ENCODE data around the gene ARHGAP29.
"Not testable (repeated sequence)": the region's sequence is repeated elsewhere in the genome, so short reads cannot be mapped to it uniquely, and the experiment has no call there.

The ARHGAP29 gene

GRCh38 chr1:94231746-94232145 is 5.6 kb downstream of the ARHGAP29 start:
- no peak for DNase-seq

DNA sequence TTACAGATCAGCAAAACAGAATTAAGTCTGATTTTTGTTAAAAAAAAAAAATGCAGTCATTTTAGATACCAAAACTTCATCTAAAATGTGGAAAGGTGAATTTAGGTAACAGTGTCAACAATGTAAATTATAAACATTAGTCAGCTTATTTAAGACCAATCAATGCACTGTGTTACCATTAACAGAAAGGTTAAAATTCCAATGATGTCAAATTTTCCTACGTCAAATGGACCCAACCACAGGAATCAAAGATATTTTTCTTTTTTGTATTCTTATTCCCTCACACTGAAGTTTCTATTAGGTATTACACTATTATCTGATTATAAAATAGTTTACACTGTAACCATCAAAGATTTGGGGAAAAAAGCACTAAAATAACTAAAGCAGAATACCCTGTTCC is 6.5 kb downstream of the ARHGAP29 start:
- no peak for DNase-seq

DNA sequence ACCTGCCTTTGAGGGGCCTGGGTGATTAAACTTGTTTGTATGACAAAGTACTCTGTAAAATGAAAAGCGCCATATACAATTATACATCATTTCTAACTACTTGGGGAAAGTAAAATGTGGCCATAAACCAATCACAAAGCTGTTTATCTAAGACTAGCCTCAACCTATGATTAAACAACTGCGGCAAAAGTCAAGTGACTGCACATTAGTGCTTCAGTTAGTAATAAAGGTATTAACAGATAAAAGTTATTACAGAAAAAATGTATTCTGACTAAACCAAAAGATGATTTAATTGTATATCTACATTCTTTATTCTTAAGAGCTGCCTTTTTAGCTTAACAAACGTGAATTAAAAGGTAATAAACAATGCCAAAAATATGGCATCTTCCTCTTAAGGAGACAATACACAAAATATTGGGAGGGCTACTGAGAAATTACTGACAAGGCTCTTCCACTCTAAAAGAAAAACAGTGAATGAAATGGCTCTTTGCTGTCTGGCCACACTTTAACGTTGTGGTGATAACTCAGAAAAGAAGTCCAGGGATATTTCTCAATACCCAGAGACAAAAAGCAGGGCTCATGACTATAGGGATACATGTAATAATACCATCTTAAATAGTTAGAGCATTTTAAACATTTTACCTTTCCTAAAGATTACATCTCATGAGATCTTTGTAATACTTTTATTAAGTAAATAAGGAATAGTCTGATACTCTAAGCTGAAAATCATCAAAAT is 8.6 kb downstream of the ARHGAP29 start:
- DNase-seq = no peak

DNA sequence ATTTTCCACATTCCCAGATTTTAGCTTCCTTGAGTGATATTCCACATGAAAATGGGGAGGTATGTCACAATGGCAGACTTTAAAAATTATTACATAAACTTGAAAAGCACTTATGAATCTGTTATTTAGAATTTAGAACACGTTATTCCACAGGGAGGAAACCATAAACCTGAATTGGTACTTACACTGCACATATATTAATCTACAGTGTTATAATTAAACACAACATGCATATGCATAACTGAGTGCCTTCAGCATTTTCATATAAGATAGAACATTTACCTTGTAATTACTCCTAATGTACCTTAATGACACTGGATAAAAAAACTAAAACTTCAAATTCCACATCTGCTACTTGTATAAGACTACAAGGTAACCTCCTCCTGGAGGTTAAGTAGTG is 9.8 kb downstream of the ARHGAP29 start:
- no peak for DNase-seq

DNA sequence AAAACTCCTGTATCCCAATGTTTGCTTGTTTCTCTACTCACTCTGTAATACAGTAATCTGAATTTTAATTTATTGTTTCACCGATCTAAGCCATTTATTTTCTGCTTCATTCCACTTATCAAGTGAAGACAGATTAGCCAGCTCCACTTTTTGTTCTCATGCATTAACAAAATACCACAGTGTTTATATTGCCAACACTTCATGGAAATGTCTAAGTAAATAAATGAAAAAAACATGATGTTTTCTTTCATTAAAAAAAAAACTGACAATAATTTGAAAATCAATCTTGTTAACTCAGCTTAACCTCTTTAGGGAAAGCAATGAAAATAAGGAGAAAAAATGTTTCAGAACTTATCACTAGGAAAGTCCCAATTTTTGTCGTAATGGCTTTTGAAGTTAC is 11.5 kb downstream of the ARHGAP29 start:
- no peak for DNase-seq

GRCh38 chr1:94218332-94218731 is 19.1 kb downstream of the ARHGAP29 start:
- DNase-seq = no peak

DNA sequence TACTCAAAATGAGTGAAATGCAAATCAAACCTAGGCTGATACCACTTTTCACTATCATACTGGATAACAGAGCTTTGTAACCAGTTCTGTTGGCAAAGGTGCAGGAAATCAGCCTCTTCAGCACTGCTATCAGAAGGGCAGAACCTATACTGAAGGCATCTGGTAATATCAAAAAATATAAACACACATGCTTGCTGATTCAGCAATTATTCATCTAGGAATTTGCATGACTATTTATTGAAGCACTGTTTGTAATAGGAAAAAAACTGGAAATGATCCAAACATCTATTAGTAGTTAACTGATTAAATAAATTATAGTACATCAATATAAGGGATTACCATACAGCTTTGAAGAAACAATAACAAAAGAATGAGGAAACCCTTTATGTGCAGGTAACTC is 21.4 kb downstream of the ARHGAP29 start:
- no peak for DNase-seq

GRCh38 chr1:94209982-94210381 is 27.4 kb downstream of the ARHGAP29 start:
- no peak for DNase-seq

DNA sequence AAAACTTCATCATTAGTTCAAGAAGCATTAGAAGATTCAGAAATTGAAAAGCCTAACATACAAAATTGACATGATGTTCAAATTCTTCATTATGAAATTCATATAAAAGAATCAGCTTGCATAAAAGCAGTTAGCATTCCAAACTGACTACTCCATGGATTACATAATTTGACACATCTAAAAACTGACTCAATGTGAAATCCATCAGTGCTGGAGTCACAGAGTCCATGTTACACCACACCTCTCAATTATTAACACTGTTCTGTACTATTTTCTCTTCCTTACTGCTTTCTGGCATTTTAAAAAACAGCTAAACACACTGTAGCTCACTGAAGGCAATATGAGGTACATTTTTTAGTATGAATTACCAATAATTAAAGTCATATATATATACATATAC is 28.0 kb downstream of the ARHGAP29 start:
- no peak for DNase-seq

DNA sequence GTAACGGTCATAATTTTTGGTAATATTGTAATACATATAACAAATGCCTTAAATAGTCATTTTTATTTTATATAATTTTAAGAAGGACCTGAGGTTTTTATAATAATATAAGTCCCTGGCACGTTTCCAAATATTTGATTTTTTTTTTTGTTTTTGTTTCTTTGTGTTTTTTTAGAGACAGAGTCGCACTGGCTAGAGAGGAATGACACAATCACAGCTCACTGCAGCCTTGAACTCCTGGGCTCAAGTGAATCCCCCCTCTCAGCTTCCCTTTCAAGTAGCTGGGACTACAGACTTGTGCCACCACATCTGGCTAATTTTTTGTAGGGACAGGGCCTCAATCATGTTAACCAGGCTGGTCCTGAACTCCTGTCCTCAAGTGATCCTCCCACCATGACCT is 29.7 kb downstream of the ARHGAP29 start:
- DNase-seq = no peak

DNA sequence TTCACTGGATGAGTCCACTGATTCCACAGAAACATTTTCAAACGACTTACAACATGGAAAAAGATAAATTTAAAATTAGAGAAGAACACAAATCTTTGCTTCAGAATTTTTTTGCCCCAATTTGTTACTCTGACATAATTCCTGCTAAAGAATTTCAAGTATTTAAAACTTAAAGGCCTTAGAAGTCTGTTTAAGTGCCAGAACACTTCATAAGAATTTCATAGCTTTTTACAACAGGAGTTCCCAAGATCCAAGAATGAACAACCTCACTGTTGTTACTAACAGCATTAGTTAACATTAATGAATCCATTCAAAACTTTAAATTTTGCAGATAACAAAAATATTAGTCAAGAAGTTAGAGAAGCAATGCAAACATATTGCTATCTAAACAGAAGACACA is 31.7 kb downstream of the ARHGAP29 start:
- no peak for DNase-seq

DNA sequence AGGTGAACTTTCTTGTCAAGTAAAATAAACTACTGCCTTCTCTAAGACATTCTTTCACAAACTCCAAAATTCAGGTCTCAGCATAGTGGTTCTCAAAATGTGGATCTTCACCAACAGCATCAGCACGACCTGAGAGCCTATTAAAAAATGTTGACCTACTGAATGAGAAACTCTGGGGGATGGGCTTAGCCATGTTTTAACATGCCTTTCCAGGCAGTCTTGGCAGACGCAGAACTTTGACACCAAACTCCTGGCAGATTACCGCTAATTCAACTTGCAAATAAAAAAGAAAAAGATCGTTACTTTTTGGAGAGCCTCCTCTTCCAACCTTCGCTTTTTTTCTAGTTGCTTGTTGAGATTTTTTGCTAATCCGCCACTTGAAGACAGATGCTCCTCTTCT is 35.1 kb downstream of the ARHGAP29 start:
- no peak for DNase-seq

GRCh38 chr1:94199398-94199797 is 38.0 kb downstream of the ARHGAP29 start:
- no peak for DNase-seq

- no peak for DNase-seq
Measured at GRCh38 chr1:94194079-94194865, 43.1 kb downstream of the ARHGAP29 start.

GRCh38 chr1:94193128-94193527 is 44.3 kb downstream of the ARHGAP29 start:
- no peak for DNase-seq

GRCh38 chr1:94191216-94191615 is 46.2 kb downstream of the ARHGAP29 start:
- no peak for DNase-seq

DNA sequence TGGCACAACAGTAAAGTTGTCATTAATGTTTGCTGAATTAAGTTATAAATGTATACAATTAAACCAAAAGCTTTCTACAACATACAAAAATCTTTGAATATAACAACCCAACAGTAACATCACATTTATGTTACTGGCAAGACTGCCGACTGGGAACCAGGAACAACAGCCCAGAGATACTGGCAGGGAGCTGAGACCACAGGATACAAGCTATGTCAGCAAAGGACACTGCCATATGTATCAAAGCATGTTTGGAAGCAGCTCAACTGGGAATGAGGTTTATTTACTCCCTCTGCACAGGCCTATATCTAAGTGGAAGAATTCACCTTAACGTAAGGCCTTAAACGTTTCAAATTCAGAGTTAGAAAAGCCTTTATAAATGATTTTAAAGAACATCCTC is 50.4 kb downstream of the ARHGAP29 start:
- DNase-seq = no peak

DNA sequence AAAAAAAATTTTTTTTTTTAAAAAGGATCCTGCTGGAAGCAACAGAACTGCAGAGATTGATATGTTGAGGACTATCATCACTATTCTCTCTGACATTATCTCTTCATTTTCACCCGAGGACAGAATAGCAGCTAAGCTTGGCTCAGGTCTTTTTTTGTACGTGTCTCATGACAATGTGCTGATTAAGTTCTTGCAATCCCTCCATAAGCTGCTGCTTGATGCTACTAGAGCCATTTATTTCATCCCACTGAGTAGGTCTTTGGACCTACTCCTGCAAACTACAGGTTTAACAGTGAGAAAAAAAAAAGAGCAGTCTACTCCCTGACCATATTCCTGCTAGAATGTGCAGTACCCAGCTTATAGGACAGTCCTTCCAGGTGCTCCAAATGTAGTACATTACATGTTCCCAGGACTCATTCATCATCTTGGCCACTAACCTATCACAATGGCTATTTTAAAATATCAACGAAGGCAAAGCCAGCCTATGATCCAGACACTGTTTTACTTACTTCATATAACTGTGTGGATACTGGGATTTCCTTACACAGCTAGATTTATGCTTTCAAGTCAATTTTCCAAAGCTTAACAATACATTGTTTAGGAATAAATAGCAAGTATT is 54.1 kb downstream of the ARHGAP29 start:
- DNase-seq = no peak

GRCh38 chr1:94182191-94182590 is 55.2 kb downstream of the ARHGAP29 start:
- DNase-seq = no peak

- DNase-seq = no peak
Measured at GRCh38 chr1:94180650-94181049, 56.7 kb downstream of the ARHGAP29 start.

DNA sequence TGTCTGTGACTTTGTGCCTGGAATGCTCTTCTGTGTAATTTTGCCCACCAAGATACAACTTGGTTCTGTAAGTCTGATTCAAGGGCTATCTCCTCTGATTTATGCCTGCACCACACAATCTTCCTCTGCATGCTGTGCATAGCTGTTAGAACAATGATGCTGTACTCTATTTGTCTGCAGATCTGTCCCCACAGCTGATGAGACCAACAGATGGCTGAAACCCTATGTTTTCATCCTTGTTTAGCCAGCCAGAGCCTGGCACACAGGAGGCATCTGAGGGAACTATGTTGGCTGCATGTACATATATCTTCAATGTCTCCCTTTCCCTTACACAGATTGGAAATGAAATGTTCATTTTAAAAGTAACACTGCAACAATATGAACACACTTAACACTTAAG is 58.5 kb downstream of the ARHGAP29 start:
- DNase-seq = no peak

DNA sequence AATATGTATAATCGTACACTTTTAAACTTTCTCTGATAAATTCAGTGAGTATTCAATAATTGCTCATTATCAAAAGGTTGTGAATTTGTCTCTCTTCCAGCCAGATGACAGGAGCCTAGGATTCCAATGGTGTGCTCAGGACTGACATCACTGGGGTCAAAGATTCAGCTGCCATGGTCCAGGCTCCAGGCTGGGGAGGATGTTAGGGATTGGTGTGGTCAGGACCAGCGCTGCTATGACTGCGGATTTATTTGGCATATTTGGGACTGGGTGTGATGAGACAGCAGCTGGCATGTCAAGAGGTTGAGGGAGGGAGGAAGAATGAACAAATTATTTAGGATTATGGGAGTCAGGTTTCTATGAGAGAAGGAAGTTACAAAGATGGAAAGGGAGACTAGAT is 68.3 kb downstream of the ARHGAP29 start:
- DNase-seq = no peak

DNA sequence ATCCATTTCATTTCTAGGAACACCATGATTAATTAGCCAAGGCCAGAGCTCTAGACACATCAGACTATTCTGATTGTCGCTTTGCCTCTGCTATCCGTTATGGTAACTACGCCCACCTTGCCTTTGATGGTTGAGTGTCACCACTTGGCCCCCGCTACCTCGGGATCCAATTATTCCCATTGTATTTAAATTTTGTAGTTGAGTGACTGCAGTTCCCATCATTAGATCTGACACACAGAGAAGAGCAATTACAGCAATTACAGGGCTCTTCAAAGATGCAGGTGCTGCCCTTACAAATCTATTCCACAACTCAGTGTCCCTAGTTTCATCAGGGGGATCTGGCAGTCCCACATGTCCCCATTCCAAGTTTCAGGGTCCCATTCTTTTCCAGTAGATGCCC is 71.5 kb downstream of the ARHGAP29 start:
- no peak for DNase-seq

GRCh38 chr1:94164885-94165284 is 72.5 kb downstream of the ARHGAP29 start:
- not testable (repeated sequence) for DNase-seq

Measured in NCI-H345 (cell line).